Activated CD4-positive, CD25-positive, alpha-beta regulatory T cell treated with anti-CD3 and anti-CD28 coated beads, Interleukin-2, amount 50 U/mL, for 24 hours (primary cell): Measurements from ENCODE around the gene RBM20.
"Not testable (repeated sequence)": the region's sequence is repeated elsewhere in the genome, so short reads cannot be mapped to it uniquely, and the experiment has no call there.

ENCODE experiments used
- ATAC-seq, 2 donors: fragments of 150-1000 bp; cut with Tn5 transposase; one replicate each; pipeline ENCODE4 v1.10.0; 2021; ENCODE audit warnings: mild to moderate bottlenecking in 1 of 2, moderate library complexity in 1 of 2

Gene RBM20

DNA sequence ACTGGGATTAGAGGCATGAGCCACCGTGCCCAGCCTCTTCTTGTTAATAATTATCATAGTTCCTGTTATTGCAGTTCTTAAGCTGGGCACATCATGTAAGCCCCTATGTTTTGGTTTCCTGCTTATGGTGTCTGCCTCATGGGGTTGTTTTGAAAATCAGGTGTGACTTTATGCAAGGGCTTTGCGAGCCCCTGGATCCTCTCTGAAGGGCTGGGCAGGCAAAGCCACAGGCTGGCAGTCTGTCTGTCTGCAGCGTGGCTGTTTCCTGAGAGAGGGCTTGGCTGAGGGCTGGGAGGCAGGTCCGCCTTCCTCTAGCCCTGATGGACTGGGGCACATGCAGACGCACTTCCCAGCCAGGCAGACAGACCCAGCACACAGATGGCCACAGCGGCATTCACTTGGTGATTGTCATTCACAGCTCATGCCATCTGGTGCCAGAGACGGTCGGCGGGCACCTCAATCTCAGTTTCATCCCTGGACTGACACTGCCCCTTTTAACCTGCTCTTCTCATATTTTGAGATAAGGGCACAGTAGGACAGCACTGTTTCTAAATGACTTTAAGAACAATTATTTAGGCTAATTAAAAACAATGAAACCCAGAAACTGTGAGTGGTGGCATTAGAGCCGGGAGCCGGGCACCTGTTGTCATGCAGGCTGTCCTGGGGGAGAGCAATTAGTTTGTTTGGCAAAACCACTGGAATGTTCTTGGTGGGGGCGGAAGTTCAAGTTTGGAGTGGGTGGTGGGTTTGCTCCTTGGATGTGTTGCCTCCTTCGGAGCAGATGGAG lies 35.5 kb downstream of the RBM20 start:
- ATAC-seq, result no peak

DNA sequence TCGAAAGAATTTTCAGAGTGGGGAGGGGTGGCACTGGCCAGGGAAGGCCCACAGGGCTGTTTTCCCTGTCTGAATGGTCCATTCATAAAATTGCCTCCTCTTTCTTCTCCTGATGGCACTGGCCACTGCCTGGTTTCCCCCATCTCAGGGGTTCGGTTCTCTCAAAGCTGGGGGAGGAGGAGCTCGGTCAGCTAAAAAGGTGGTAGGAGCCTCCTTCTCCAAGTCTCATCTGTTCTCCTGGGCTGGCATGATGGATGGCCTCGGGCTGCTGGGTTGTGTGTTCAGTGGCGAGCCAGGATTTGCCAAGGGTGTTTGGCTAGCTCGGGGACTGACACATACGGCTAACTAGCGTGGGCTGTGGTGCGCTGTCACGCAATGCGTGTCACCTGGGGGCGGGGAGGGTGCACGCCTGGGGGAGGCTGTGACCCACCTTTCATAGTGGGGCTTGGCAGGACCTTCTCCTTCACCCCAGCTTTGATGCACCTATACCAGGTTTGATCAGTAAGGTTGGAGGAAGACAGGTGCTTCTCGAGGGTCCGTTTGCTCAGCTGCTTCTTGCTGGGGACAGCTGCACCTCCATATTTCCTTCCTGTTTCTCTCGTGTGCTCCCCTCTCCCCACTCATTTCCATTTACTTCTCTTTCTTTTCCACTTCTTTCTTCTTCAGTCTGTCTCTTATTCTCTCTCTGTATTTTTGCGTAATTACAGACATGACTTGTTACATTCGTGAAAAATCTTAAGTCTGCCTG lies 36.3 kb downstream of the RBM20 start:
- ATAC-seq, result no peak

DNA sequence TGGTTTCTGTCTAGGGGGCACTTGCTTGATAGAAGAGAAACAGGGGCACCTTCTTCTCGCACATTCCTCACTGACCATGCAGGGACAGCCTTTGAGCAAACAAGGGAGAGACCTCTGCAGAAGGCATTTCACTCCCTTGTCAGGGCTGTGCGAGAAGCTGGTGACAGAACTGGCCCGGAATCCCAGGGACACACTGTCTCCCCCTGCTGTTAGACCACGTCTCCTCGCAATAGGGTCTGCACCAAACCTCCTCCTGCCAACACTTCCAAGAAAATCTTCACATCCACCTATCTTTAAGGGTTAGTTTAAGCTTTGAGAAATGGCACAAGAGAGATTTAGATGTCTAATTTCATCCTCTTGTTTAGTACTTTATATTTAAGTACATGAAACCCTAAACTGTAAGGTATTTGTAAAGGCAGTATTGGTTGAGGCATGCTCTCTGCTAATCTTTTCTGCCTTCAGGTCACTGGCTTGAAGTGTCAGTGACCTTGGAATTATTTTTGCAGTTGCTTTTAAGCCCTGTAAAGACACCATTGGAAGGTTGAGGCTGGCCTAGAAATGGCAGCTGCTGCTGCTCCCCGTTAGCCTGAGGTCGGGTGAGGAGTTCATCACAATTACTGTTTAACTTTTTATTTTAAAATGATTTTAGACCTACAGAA lies 37.0 kb downstream of the RBM20 start:
- no peak for ATAC-seq

DNA sequence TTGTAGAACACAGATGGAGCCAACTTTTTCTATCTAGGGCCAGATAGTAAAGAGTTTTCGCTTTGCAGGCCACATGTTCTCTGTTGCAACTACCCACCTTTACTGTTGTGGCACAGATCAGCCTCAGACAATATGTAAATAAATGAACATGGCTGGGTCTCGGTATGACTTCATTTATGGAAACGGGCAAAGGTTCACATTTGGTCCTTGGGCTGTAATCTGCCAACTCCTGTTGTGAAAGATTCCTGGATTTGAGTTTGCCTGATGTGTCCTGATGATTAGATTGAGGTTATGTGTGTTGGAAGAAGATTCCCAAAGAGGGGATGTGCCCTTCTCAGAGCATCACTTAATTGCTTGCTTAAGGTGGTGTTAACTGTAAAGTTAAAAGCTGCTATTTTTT lies 38.2 kb downstream of the RBM20 start:
- ATAC-seq, result no peak

DNA sequence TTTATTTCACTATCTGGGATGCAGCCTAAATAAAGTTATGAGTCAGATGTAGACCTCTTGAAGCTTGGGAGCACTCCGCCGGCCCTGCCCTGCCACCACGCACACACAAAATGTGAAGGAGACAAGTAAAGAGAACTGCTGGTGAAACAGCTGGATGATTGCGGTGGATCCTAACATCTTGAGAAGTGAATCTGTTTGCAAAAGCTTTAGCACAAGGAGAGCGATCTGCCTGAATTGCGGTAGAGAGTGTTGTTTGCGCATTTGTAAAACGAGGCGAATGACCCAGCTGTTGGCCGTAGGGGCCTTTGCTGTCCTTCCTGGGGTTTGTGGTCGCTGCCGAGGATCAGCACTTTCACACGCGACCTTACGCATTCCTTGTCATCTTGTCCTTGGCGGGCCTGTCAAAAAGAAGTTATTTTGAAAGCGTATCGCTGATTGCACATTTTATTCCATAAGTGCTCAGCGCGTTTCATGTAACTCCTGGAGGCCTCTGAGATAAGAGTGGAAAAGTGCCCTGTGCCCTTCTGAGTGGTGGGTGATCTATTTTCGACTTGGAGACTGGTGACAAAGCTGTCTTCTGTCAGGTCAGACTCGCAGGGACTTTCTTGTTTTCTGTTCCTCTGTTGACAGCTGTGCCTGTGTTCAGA lies 40.8 kb downstream of the RBM20 start:
- no peak for ATAC-seq

DNA sequence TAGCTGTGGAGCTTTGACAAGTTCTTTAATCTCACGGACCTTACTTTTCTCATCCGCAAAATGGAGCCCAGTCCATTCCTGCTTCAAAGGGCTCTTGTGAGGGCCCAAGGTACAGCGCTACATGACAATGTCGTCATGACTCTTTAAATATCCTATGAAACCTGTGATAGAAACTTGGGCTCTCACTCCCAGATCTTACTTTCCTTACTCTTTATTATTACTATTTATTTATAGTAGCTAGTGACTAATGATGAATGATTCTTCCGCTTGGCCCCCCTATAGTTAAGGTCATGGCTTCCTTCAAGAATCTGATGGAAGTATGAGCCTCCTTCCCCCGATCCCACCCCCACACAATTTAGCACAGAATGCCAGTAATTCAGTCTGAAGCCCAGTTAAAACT lies 41.9 kb downstream of the RBM20 start:
- ATAC-seq, result no peak

DNA sequence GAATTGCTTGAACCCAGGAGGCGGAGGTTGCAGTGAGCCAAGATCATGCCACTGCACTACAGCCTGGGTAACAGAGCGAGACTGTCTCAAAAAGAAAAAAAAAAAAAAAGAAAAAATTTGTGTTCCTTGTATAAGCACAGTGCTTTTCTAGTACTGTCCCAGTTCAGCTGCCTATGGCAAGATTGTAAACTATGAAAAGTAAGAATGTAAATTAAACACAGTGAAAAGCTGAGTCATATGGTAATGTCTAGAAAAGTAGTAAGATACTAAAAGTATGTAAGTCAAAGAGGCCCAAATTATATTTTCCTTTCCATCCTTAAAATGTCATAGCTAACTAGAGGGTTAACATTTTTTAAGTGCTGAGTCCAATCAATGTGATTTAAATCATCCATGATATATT lies 42.8 kb downstream of the RBM20 start:
- no peak for ATAC-seq

DNA sequence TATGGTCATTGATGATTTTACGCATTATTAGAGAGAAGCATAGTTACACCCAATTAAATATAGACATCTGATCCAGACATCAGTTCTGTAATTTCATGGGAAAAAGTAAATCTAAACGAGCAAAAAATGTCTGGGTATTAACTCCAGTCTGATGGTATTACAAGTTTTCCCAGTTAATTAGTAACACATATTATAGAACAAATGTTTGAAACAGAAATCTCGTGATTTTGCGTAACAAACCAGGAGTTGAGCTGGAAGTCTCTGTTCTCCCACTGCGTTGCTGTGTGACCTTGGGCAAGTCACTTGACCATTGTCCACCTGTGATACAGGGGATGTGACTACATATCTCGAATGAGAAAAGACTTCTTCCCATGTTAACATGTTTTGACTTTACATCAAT lies 43.3 kb downstream of the RBM20 start:
- ATAC-seq, result no peak

DNA sequence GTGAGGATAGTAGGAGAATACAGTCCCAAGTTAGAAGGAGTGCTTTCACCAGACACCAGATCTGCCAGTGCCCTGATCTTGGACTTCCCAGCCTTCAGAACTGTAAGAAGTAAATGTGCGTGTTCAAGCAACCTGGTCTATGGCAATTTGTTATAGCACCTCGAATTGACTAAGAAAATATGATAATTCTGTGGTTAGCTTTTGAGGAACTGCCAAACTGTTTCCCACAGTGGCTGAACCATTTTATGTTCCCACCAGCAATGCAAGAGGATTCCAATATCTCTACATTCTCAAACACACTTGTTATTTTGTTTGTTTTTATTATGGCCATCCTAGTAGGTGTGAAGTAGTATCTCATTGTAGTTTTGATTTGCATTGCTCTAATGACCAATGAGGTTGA lies 47.0 kb downstream of the RBM20 start:
- ATAC-seq, result no peak

DNA sequence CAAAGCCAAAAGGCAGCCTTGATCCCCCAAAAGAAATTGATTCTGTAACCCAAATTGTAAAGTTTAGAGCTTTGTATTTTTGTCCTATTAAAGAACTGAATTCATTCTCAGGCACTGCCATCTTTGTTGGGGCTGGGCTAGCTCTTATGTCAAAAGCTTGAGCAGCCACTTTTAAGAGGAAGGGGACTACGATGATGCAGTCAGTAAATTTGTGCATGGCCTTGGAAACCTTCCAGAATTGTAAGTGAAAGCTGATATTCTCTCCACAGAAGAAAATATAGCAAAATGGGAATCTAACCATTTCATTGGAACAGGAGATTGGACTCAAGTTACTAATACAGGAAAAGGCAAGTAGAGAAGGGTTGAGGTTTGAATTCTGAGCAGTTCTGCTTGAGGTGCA lies 50.1 kb downstream of the RBM20 start:
- ATAC-seq, result no peak

DNA sequence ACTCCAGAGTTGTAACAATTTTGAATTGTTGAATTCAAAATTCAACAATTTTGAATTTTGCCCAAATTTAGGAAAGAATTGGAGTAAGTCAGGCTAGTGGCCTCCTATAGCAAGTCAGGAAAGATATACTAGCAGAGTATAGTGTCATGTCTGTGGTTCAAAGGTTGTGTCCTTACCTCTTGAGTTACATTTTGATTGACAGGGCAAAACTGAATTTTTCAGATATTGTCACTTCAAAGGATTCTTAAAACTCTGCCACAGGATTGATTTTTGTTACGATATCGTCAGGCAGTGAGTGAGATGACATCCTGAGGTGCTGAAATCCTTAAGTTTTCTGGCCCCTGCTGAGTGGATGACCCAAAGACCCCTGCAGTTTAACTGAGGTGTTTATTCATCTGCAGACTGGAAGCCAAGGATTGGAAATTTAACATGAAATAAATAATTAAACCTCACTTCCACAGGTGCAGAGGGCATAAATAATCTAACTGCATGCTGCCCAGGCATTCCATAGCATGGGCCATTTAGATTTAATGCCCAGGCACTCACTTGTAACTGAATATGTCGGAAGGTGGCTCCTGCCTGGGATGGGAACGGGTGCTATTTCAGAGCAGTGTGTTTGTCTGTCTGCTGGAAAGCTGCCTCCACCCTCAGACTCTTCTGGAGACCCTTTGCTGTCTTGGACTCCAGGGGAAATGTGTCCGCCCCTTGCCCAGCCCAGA lies 50.8 kb downstream of the RBM20 start:
- ATAC-seq, result no peak

DNA sequence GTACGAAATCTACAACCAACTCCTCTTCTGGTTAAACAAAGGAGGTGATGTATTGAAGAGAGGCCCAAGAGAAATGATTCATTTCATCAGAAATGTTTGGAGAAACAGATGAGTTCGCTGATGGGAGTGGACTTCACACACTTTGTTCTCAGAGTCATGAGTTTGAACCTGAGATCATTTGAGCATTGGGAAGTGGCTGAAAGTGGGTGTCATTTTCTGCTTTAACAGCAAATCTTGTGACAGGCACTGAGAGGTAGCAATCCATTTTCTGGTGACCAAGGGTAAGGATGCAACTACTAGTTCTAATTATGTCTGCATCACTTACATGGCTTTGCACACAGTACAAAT lies 51.4 kb downstream of the RBM20 start:
- ATAC-seq, result no peak

DNA sequence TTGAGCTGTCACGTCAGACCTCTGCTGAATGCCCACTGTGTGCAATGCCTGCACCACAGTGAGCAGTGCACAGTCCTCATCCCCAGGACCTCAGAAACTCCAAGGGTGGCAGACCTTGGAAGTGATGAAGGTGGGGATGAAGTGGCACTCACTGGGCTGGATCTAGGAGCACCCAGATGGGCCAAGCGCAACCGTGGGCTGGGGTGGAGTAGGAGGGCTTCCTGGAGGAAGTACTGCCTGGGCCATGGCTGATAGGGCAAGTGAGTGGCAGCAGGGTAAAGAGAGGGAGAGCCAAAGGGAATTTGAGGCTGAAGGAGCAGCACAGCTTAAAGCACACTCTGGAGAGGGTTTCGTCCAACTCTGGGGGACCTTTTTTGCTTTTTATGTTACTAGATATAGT lies 52.3 kb downstream of the RBM20 start:
- no peak for ATAC-seq

DNA sequence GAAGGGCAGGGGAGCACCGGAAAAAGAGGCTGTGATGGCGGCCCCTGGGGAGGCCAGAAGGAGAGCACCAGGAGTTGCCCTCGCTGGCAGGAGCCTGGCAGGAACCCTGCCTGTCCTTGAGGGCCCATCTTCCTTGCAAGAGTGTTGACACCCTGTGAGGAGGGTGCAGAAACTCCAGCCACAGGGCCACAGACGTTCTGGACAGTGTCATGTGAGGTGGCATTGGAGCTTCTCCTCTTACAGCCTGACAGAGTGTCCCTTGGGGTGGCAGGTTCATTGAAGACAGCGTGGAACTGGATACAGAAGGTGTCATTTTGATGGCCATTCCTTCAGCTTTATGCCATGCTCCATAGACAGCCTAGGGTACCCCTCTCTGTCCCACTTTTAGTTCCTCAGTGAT lies 54.2 kb downstream of the RBM20 start:
- ATAC-seq, result no peak

DNA sequence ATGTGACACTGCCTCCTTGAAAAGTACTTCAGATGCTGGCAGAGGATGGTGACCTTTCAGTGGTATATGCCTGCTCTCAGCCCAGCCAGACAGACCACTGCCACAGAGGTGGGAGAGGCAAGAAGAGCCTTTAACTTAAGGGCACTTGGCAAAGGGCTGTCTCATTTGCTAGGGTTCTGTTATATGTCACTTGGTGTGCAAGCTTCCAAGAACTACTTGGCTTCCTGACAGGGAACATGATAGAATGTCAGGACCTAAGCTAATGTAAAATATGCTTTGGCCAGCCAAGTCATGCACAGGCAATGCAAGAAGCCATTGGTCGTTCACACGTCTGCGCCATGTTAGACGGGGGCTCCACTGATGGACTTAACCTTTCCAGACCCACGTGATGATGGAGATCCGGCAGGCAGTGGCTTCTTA lies 54.7 kb downstream of the RBM20 start:
- ATAC-seq, result no peak

DNA sequence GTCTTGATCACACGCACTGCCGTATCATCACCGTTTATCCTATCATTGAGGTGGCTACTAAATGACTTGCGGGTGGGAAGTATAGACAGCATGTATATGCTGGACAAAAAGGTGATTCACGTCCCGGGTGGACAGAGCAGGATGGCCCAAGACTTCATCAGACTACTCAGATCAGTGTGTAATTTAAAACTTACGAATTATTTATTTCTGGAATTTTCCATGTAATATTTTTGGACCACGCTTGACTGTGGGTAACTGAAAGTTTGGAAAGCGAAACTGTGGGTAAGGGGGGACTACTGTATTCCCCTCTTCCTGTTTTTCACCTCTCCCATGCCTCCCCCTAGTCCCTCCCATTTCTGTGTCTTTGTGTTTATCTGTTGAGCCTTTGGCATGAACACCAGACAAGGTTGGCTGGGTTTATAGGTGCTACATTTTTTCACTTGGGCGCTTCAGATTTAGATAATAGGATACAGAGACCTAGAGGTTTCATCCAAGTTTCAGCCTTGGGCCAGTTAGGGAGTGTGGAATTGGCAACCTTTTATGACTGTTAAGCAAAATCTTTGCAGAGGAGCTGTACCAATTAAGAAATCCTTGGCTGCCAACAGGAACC lies 55.8 kb downstream of the RBM20 start:
- no peak for ATAC-seq

DNA sequence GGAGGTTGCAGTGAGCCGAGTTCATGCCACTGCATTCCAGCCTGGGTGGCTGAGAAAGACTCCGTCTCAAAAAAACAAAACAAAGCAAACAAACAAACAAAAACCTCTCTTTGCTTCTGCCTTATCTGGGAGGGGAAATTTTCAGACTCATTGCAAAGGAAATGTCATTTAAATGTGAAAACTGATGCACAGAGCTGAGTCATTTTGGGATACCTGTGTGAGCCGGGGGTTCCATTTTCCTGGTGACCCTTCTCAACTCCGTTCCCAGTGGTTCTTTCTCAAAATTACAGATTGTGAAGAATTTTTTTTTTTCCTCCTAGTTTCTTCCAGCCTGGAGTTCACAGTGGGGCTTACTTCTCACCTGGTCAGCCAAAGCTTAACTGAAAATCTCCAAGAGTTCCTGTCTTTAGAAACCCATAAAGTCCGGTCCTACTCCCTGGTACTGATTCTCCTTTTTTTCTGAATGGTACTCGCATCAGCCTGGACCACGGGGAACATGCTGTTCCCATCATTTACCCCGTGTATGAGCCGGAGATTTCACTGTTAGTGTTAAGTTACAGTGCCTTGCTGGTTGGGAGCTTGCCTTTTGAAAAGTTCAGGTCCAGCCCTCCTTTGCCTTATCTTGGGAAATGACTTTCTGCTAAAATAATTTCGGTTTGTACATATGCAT lies 56.9 kb downstream of the RBM20 start:
- ATAC-seq, result no peak

DNA sequence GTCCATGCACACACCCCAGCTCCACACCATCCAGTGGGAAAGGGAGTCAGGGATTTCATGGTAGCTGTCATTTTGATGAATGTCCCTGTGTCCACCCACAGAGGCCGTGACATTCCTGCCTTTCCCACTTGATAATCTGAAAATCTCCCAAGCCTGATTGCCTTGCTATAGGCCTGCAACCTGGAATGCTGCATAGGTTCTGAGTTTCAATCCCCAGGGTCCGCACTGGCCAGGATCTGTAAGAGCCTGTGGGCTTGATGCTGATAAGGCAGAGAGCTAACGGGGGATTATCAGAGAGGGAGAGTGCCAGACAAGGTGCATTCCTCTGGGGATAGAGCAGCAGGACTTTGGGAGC lies 57.5 kb downstream of the RBM20 start:
- no peak for ATAC-seq

DNA sequence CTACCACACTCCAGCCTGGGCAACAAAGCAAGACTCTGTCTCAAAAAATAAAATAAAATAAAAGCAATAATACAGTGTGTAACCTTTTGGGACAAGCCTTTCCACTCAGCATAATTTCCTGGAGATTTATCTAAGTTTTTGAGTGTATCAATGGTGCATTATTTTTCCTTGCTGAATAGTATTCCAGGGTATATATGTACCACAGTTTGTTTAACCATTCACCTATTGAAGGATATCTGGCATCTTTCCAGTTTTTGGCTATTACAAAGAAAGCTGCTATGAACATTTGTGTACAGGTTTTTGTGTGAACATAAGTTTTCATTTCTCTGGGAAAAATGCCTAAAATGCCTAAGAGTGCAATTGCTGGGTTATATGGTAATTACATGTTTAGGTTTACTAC lies 59.9 kb downstream of the RBM20 start:
- no peak for ATAC-seq

DNA sequence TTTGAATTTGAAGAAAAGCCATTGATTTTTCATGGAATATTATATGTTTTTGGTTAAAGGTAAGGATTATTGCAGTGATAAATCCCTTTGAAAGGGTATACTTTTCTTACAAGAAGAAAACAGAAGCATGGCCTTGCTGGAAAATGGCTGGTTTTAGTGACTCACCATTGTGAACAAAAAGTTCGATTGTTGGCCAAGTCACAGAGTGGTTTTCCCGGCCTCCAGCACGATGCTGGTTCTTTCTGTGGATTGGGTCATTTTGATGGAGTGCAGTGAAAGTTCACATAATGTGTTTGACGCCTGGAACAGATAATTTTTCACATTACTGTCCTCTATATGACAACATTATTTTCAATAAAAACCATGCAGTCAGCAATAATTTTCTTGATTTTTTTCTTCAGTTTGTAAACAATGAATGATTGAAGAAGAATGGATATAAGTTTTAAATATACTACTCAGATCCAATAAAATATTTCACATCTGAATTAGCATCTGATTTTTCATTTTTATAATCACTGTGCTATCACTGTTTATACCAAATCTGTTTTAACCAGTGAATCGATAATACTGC lies 60.9 kb downstream of the RBM20 start:
- no peak for ATAC-seq

DNA sequence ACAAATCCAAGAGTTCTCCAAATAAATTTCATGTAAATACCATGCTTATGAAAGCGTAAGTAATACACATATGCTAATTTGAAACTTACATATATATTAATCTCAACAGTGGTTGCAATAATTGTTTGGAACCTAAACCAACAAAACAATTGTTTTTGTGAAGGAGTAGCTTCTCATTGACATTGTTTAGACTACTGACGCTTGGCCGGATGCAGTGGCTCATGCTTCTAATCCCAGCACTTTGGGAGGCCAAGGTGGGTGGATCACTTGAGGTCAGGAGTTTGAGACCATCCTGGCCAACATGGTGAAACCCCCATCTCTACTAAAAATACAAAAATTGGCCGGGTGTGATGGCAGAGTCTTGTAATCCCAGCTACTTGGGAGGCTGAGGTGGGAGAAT lies 61.5 kb downstream of the RBM20 start:
- not testable (repeated sequence) for ATAC-seq

DNA sequence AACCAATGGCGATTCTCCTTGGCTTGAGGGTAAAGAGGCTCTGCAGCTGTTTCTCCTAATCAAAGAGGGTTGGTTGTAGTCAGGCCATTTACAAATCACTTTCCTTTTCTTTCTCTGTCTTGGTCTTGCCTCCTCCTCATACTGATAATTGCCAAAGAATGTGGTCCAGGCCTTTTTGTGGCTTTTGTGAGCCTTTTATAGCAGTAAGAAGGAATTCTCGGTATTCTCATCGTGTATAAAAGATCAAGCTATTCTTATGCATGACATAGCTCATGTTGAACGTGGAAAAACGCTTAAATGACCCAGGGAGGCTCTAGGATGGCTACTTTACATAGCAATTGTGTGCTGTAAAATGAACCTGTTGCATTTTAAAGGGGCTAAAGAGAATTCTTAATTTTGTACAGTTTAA lies 62.6 kb downstream of the RBM20 start:
- no peak for ATAC-seq
